Measurements from ENCODE around the gene SKAP1. TPM values are rescaled to one million over a fixed set of nuclear protein-coding genes. Genes with fewer than 3 reads are reported as not detected.

SKAP1 gene
- polyA plus RNA-seq, 3 donors from 2014 or later = 325 to 458 (median 329) TPM

DNA sequence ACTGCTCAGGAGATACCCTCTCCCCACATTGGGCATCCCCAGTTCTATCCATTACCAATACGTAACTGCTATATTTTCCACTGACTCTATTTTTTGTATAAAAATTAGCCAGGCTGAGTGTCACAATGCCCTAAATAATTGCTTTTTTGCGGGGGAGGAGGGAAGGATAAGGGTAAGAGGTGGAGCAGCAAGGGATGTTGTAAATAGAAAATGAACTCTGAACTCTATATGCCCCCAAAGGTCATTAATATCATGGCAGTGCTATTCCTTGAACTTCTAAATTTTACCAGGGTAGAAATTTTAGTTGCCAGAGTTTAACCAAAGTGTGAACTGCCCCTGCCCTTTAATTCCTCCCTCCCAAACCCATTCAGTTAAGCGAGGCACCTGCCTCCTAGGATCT is 118.7 kb downstream of the SKAP1 start:
- DNase-seq = no peak
- peaks cover 0 to 4% (median 0%) of the 10 kb centered on the region in 3 donors for H3K27me3 Mint-ChIP-seq (ENCODE audit: low read depth in 3 of 3)
- no peaks in the 10 kb centered on the region for H3K9me3 Mint-ChIP-seq
- peaks cover 51 to 78% of the 10 kb centered on the region in 2 donors for H3K4me1 Mint-ChIP-seq
- H3K27ac Mint-ChIP-seq = peak overlapping the region in 4 of 6 donors; percentile 2 to 51 (median 40)
- H3K36me3 Mint-ChIP-seq = peaks cover 0 to 3% (median 0%) of the 10 kb centered on the region in 3 donors
- no peak overlapping the region for H3K4me3 Mint-ChIP-seq

DNA sequence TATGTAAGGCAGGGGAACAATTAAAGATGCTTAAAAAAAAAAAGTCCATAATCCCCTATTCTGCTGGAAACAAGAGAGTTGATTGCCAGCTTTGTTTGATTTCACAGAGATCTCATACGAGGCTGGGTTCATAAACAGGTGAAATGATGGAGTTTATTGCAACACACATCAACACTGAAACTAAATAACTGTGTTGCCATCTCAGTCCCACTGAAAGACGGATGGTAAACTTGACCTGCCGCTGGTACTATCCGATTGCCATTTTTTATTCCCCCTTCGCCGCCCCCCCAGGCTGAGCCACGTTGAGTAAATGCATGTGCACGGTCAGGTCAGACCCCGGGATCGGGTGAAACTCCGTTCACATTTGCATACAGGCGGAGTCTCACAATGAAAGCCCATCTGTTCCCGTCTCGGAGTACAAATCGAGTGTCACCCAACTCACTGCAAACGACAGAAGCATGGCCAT is 119.2 kb downstream of the SKAP1 start:
- peaks cover 0 to 4% (median 0%) of the 10 kb centered on the region in 3 donors for H3K27me3 Mint-ChIP-seq (ENCODE audit: low read depth in 3 of 3)
- H3K27ac Mint-ChIP-seq = peak overlapping the region in 2 of 6 donors; percentile 23 to 51
- no peak overlapping the region for H3K4me3 Mint-ChIP-seq
- DNase-seq = no peak
- H3K9me3 Mint-ChIP-seq = no peaks in the 10 kb centered on the region
- H3K4me1 Mint-ChIP-seq = peaks cover 46 to 78% of the 10 kb centered on the region in 2 donors
- H3K36me3 Mint-ChIP-seq = peaks cover 0 to 3% (median 0%) of the 10 kb centered on the region in 3 donors

DNA sequence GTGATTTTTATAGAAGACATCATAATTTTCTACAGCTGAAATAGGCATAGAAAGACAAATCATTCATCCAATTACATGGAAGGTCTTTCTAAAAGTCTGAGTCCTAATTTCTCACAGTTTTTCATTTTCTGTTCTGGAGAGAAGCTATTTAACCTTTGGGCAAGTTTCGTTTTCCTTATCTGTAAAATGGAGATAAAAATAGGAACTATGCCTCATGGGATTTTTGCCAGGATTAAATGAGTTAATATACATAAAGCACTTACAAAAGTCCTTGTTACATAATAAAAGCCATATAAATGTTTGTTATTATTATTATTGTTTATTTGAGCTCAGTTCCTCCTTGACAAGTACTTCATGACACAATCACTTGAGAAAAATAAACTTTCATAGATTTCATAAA is 121.4 kb downstream of the SKAP1 start:
- Mint-ChIP-seq H3K36me3 (peaks cover 0 to 3% (median 0%) of the 10 kb centered on the region in 3 donors), H3K4me1 (peaks cover 45 to 78% of the 10 kb centered on the region in 2 donors), H3K4me3 (no peak overlapping the region), H3K27me3 (ENCODE audit: low read depth in 3 of 3) (peaks cover 0 to 4% (median 0%) of the 10 kb centered on the region in 3 donors), H3K27ac (no peak overlapping the region), H3K9me3 (no peaks in the 10 kb centered on the region)
- no peak for DNase-seq

DNA sequence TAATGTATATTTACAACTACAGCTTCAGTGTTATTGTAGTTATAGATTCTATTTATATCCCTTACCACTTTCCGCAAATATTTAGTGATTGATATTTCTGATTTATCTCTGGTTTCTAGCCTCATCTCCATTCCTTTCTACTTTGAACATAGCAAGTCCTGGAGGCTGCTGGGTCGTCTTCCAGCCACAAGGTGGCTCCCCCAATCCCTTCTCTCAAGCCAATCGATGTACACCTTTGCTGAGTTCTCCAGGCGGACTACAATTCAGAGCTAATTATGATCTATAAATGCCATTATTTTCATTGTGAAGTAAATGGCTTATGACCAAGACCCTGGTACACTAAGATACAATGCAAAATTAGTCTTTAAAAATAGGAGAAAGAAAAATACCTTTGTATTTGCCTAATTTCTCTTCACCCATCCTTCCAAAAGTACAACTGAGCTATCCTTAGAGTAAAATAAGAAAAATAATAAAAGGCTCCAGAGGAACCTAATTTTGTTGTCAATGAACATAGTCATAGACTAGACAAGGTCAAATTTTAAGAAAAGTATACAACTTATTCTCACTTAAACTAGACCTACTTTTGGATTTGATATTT is 122.1 kb downstream of the SKAP1 start:
- H3K4me1 Mint-ChIP-seq = peaks cover 39 to 73% of the 10 kb centered on the region in 2 donors
- H3K36me3 Mint-ChIP-seq = peaks cover 0 to 3% (median 0%) of the 10 kb centered on the region in 3 donors
- H3K27ac Mint-ChIP-seq = peak overlapping the region in 1 of 6 donors; percentile 37
- no peaks in the 10 kb centered on the region for H3K9me3 Mint-ChIP-seq
- H3K27me3 Mint-ChIP-seq (ENCODE audit: low read depth in 3 of 3) = peaks cover 0 to 3% (median 0%) of the 10 kb centered on the region in 3 donors
- no peak overlapping the region for H3K4me3 Mint-ChIP-seq
- DNase-seq = peak; percentile 22 to 36 (median 32)

DNA sequence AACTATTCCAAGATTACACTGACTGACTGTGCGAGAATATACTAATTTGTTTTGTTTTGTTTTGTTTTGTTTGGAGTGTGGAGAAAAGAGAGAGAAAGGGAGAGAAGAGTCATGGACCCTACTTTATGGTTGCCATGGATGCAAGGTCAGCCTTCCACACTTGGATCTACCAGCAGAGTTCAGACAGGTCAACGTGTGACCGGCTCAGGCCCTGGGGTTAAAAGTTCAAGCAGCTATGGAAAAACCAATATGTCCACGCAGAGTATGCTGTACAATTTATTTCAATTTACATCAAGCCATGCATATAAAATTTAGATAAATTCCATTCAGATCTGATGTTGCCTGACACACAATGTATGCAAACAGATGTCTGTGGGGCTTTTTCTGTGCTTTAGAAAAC is 122.8 kb downstream of the SKAP1 start:
- no peak overlapping the region for H3K27ac Mint-ChIP-seq
- H3K9me3 Mint-ChIP-seq = no peaks in the 10 kb centered on the region
- no peaks in the 10 kb centered on the region for H3K27me3 Mint-ChIP-seq (ENCODE audit: low read depth in 3 of 3)
- DNase-seq = no peak
- peaks cover 0 to 3% (median 0%) of the 10 kb centered on the region in 3 donors for H3K36me3 Mint-ChIP-seq
- H3K4me1 Mint-ChIP-seq = peaks cover 32 to 71% of the 10 kb centered on the region in 2 donors
- H3K4me3 Mint-ChIP-seq = no peak overlapping the region

DNA sequence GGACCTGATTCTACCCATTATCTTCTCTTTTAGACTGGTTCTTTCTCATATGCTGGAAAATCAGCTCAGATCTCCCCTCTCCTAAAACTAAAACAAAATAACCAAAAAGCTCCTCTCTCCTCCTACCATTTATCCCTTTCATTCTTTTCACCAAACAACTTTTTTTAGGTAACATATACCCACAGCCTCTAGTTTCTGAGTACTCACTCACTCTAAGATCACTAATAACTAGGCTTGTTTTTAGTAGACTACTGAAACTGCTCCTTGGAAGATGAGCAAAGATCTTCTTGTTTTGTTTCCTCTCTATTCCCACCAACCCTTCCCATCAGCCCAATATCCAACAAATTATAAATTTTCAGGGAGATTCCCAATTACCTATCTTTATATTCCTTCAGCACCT is 129.0 kb downstream of the SKAP1 start:
- Mint-ChIP-seq H3K27me3 (ENCODE audit: low read depth in 3 of 3) (peaks cover 0 to 3% (median 0%) of the 10 kb centered on the region in 3 donors), H3K27ac (peak overlapping the region; percentile 1 to 59 (median 14)), H3K36me3 (no peaks in the 10 kb centered on the region), H3K9me3 (no peaks in the 10 kb centered on the region), H3K4me1 (peaks cover 34 to 75% of the 10 kb centered on the region in 2 donors), H3K4me3 (no peak overlapping the region)
- no peak for DNase-seq

DNA sequence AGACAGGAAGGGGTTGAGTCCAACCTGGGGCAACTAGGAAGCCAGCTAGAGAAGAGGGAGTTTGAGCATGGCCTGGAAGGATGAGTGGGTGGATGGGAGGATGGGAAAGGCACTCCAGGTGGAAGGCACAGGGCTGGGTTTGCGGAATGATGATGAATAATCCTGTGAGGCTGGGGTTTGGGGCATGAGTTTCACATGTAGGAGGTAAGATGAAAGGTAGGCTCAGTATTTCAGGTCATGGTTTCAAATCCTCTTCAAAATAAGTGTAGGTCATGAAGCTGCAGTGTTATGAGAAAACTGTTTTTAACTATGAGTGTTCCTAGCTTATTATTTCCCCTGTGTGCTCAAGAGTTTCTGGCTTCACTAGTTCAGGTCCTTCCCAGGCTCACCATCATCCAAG is 130.3 kb downstream of the SKAP1 start:
- Mint-ChIP-seq H3K4me1 (peaks cover 44 to 80% of the 10 kb centered on the region in 2 donors), H3K4me3 (no peak overlapping the region)
- DNase-seq = no peak

DNA sequence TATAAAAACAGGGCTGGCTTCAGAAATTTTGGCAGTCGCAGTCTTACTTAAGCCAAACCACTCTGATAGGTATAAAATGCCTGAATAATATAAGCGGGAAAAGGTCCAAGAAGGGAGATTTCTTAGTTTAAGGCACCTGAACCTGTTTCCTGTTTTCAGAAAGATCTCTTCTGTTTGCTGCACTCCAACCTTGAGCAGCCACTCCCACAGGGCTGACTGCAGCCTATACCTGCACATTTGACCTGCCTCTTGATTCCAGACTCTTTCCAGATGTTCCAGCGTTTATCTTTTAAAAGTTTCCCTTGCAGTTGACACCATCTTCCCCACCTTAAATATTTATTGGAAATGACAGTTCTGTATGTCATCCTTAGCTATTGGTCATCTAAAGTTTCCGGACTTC is 132.2 kb downstream of the SKAP1 start:
- Mint-ChIP-seq H3K27ac (peak overlapping the region; percentile 22 to 84 (median 68)), H3K27me3 (ENCODE audit: low read depth in 3 of 3) (peaks cover 0 to 6% (median 0%) of the 10 kb centered on the region in 3 donors), H3K4me3 (no peak overlapping the region), H3K9me3 (no peaks in the 10 kb centered on the region), H3K4me1 (peaks cover 56 to 87% of the 10 kb centered on the region in 2 donors), H3K36me3 (no peaks in the 10 kb centered on the region)
- no peak for DNase-seq

More for the DNA sequence above, 130.3 kb downstream of the SKAP1 start:
- peaks cover 0 to 6% (median 0%) of the 10 kb centered on the region in 3 donors for H3K27me3 Mint-ChIP-seq (ENCODE audit: low read depth in 3 of 3)
- peak overlapping the region; percentile 20 to 70 (median 44) for H3K27ac Mint-ChIP-seq
- no peaks in the 10 kb centered on the region for H3K36me3 Mint-ChIP-seq
- no peaks in the 10 kb centered on the region for H3K9me3 Mint-ChIP-seq

DNA sequence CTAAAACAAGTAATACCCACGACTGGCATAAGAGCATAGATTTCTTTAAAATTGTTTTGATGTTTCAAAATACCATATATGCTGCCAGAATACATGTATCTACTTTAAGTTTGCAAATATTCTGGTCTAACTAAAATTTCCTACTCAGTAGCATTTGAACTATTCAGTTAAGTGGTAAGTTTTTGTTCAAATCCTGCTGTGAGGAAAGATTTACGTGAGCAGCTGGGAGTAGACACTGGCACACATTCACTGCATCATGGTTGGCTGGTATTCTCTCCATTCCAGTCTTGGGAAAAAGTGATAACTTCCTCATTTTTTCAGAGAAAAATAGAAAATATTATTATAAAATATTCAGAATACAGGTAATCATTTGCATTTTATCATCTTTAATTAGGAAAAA is 133.6 kb downstream of the SKAP1 start:
- peak overlapping the region in 4 of 6 donors; percentile 82 to 93 (median 87) for H3K27ac Mint-ChIP-seq
- no peaks in the 10 kb centered on the region for H3K36me3 Mint-ChIP-seq
- H3K27me3 Mint-ChIP-seq (ENCODE audit: low read depth in 3 of 3) = peaks cover 0 to 6% (median 0%) of the 10 kb centered on the region in 3 donors
- no peaks in the 10 kb centered on the region for H3K9me3 Mint-ChIP-seq
- peaks cover 58 to 90% of the 10 kb centered on the region in 2 donors for H3K4me1 Mint-ChIP-seq
- peak overlapping the region in 1 of 5 donors; percentile 16 for H3K4me3 Mint-ChIP-seq
- no peak for DNase-seq

DNA sequence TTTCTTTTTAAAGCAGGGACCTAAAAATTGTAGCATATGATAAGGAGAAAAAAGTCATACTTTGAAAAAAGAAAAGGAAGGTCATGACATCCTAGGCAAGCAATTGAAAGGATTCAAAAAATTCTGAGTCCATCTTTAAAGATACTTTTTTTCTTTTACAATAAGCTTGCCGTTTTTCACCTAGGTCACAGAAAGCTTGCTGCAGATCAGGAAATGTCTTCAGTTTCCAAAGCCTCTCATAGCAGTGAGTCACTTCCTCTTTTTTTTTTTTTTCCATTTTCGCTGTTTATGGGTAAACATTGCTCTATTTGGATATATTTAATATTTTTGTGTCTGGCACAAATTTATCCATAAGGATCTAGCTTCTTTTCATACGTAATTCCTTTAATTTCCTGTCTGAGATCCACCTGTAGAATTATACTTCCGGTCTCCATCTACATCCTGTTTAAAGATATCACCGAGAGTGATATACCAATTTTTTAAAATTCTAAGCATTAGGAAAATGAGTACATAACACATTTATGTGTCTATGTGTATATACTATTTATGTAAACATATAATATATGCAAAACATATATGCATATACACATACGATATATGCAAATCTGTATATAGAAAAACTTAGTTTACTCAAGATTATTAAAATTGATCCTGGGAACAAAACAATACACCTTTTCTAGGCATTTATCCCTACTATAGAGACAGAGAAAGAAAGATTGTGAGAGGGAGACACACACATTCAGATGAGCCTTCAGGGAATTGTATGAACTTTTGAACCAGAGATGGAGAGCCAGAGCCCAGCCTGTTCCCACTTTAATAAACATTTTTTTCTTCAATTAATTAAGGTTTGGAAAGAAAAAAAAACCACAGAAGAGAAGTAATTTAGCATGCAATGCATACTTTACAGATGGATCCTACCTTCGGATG is 134.4 kb downstream of the SKAP1 start:
- peak; percentile 16 to 40 (median 22) for DNase-seq
- Mint-ChIP-seq H3K4me1 (peaks cover 53 to 87% of the 10 kb centered on the region in 2 donors), H3K4me3 (peak overlapping the region; percentile 69 to 97 (median 87)), H3K27ac (peak overlapping the region; percentile 82 to 93 (median 90)), H3K36me3 (peaks cover 0 to 4% (median 0%) of the 10 kb centered on the region in 3 donors), H3K27me3 (ENCODE audit: low read depth in 3 of 3) (peaks cover 0 to 9% (median 0%) of the 10 kb centered on the region in 3 donors), H3K9me3 (no peaks in the 10 kb centered on the region)

DNA sequence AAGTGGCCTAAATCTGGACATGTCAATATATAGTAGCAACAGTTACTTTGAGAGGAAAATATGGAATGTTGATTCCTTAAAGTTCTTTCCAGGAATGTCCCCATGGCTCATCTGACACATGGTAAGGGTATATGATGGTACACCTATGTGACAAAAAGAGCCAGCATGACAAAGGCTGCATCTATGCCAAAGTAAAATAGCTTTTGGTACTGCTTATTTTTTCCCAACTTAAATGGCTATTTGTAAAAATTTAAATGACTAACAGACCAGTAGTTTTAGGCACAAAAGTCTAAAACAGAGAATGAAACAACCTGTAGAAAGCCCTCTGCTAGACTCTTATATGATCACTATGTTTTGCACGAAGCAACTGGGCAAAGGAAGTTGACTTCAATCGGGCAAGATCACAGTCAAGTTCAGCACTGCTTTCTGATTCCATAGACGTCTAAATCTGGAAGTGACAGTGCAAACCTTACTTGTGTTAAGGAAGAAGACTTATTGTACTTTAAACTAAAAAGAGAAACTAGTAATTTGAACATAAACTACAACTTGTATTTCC is 135.1 kb downstream of the SKAP1 start:
- Mint-ChIP-seq H3K36me3 (peaks cover 0 to 4% (median 0%) of the 10 kb centered on the region in 3 donors), H3K4me1 (peaks cover 51 to 87% of the 10 kb centered on the region in 2 donors), H3K27me3 (ENCODE audit: low read depth in 3 of 3) (peaks cover 0 to 6% (median 0%) of the 10 kb centered on the region in 3 donors), H3K9me3 (no peaks in the 10 kb centered on the region), H3K27ac (peak overlapping the region; percentile 82 to 93 (median 90)), H3K4me3 (peak overlapping the region; percentile 69 to 97 (median 87))
- DNase-seq = peak in 2 of 3 donors; percentile 2 to 3

DNA sequence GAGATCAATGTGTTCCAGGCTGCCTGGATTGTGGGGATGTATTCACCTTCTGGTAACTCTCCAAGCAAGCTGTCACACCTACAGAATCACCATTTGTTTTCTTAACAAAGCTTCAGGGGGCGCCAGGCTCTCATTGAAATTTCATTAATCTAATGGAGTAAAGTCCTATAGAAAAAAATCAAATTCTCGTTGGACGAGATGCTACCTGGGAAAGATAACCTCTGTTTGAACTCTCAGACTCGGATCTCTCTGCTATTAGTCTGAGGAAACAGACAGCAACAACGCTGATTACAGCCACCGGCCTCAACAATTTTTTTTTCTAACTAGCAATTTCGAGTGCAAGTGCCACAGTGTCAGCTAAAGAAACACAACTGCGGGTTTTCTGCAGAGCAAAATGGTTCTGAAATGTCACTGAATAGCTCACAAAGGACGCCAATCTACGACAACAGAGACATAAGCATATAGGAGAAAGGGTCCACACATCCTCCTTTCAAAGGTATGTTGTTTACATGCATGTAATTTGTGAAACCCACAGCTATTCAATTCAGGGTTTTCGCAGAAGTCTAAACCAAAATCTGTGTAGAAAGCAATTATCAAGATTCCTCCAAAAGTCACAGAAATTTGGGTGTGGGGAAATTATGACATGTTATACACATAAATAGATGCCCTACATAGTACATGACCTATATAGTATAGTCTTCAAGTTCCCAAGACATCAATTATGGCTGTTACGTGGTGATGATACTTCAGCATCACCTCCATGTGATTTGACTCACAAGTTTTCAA is 135.8 kb downstream of the SKAP1 start:
- peak overlapping the region; percentile 82 to 93 (median 90) for H3K27ac Mint-ChIP-seq
- no peak for DNase-seq
- peaks cover 0 to 4% (median 0%) of the 10 kb centered on the region in 3 donors for H3K36me3 Mint-ChIP-seq
- peaks cover 0 to 6% (median 0%) of the 10 kb centered on the region in 3 donors for H3K27me3 Mint-ChIP-seq (ENCODE audit: low read depth in 3 of 3)
- H3K4me3 Mint-ChIP-seq = peak overlapping the region; percentile 13 to 97 (median 72)
- peaks cover 45 to 84% of the 10 kb centered on the region in 2 donors for H3K4me1 Mint-ChIP-seq
- no peaks in the 10 kb centered on the region for H3K9me3 Mint-ChIP-seq
